Skin epidermis (tissue), 12 donors: ENCODE results near the gene PTPRN2.
"Not testable (repeated sequence)": the region's sequence is repeated elsewhere in the genome, so short reads cannot be mapped to it uniquely, and the experiment has no call there.

ENCODE experiments used
- H3K27ac ChIP-seq, 21 experiments: fragments of 200-600 bp; sonication (generic) in 11 of 21; one replicate each; pipeline ENCODE4 v1.5.0; 2020; ENCODE audit warnings: mild to moderate bottlenecking in 3 of 21, inconsistent platforms in 2 of 21, moderate library complexity in 2 of 21
- H3K4me3 ChIP-seq, 7 experiments: fragments of 200-600 bp; sonication (generic) in 2 of 7; one replicate each; pipeline ENCODE4 v1.5.0; 2020; ENCODE audit warnings: inconsistent platforms in 2 of 7, mild to moderate bottlenecking in 2 of 7, moderate library complexity in 1 of 7

PTPRN2 gene

DNA sequence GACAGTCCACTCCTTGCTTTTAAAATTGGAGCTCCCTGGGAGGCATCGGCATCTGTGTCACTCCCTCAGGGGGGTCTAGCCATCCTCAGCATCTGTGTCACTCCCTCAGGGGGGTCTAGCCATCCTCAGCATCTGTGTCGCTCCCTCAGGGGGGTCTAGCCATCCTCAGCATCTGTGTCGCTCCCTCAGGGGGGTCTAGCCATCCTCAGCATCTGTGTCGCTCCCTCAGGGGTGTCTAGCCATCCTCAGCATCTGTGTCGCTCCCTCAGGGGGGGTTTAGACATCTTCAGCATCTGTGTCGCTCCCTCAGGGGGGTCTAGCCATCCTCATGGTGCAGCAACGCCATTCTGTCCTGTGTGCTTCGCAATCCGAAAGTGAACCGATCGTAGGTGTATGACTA is 651.9 kb downstream of the PTPRN2 start:
- H3K4me3 ChIP-seq, result not testable (repeated sequence)

GRCh38 chr7:157933219-157934155 is 654.1 kb downstream of the PTPRN2 start:
- H3K27ac ChIP-seq, H3K4me3 ChIP-seq: not testable (repeated sequence)

More for the DNA sequence above, 651.9 kb downstream of the PTPRN2 start:
- not testable (repeated sequence) for H3K27ac ChIP-seq

GRCh38 chr7:157932498-157933218 is 655.0 kb downstream of the PTPRN2 start:
- H3K27ac ChIP-seq, result no peak overlapping the region

DNA sequence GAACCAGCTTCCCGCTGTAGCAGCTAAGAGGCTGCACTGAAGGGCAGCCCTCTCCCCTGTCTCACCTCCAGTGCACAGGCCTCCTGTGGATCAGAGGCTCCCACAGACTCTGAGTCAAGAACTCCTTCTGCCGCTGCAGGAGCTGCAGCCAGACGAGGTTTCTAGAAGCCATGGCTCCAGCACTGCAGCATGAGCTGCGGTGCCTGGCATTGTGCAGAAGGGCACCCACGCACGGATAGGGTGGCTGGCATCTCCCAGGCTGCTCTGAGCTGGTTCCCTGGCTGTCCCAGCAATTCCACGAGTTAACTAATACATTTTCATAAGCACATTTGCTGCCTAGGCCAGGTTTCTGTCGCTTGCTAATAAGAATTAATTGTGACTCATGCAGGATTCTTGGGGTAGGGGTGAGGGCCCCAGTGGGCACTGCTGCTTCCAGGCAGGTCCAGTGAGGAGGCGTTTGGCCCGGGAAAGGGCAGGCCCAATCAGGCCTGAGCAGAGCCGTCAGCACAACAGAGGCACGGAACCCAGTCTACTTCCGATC is 656.6 kb downstream of the PTPRN2 start:
- Histone ChIP-seq H3K4me3 (no peak overlapping the region), H3K27ac (no peak overlapping the region)

More at GRCh38 chr7:157932498-157933218, 655.0 kb downstream of the PTPRN2 start:
- H3K4me3 ChIP-seq, result no peak overlapping the region

GRCh38 chr7:157930441-157930840 is 657.2 kb downstream of the PTPRN2 start:
- H3K4me3 ChIP-seq, result no peak overlapping the region
- no peak overlapping the region for H3K27ac ChIP-seq

GRCh38 chr7:157929671-157930070 is 658.0 kb downstream of the PTPRN2 start:
- Histone ChIP-seq H3K4me3 (no peak overlapping the region), H3K27ac (no peak overlapping the region)

DNA sequence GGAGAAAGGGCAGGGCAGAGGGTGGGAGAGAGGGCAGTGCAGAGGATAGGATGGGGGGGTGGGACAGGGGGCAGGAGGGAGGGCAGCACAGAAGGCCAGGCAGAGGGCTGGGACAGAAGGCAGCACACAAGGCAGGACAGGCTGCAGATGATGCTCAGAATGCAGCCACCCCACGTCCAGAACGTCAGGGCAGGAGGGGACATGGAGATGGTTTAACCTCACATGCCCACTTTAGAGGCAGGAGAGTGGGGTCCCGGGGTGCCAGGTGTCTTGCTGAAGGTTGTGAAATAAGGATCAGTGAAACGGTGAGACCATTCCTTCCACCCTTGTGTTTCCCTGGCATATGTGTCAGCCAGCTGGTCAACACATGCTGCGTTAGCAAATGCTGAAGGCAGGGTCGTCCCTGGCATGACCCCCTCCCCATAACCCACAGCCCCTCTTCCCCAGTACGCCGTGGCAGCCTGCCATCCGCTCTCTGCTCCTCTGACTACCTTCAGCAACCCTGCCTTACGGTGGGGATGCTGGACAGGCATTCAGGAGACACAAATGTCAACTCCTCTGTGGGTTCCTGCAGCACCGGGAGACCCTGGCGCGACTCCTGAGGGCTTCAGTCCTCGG is 658.7 kb downstream of the PTPRN2 start:
- H3K27ac ChIP-seq, result no peak overlapping the region
- no peak overlapping the region for H3K4me3 ChIP-seq

DNA sequence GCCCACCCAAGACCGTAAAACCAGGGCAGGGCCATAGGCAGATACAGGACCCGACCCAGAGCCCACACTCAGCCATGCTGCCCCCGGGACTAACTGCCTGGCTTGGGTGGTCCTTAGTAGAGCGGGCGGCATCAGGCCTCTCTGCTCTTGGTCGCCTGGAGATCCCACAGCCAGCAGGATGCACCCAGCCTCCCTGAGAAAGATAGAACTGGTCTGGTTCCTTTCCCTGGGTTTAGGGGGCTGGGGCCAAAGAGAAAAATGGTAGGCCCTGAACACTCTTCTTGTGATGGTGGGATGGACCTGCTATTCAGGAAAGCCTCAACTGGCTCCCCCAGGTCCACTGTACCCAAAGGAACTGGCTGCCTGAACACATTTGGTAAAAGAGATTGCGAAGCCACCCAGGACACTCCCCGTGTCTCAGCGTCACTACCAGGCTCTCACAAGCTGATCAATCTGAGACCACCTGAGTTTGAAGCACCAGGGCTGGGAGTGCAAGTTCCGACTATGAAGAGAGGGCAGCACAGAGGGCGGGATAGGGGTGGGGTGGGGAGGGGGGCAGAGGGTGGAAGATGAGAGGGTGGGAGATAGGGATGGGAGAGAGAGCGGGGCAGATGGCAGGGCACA is 659.3 kb downstream of the PTPRN2 start:
- Histone ChIP-seq H3K4me3 (no peak overlapping the region), H3K27ac (no peak overlapping the region)

- Histone ChIP-seq H3K4me3 (no peak overlapping the region), H3K27ac (no peak overlapping the region)
These were observed 660.2 kb downstream of the PTPRN2 start for GRCh38 chr7:157927313-157927925.

DNA sequence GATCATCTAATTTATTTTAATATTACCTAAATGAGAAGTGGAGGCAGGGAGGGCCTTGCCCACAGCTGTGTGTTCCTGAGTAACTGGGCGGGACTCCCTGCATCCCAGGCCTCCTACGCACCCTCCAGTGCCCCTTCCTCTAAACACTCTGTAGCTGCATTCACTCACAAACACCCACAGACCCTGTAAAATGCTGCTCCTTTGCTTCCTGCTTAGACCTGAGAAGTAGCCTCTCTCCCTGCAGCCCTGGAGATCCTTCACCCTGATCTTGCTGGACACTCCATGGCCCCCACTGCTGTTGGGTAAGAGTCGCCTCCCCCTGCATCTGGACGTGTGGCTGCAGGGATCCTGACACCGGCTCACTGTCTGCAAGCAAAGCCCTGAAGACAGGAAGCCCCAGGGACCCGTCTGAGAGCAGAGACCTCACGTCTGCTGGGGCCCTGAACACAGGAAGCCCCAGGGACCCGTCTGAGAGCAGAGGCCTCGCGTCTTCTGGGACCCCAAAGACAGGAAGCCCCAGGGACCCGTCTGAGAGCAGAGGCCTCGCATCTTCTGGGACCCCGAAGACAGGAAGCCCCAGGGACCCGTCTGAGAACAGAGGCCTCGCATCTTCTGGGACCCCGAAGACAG is 661.0 kb downstream of the PTPRN2 start:
- H3K4me3 ChIP-seq, result no peak overlapping the region
- no peak overlapping the region for H3K27ac ChIP-seq

DNA sequence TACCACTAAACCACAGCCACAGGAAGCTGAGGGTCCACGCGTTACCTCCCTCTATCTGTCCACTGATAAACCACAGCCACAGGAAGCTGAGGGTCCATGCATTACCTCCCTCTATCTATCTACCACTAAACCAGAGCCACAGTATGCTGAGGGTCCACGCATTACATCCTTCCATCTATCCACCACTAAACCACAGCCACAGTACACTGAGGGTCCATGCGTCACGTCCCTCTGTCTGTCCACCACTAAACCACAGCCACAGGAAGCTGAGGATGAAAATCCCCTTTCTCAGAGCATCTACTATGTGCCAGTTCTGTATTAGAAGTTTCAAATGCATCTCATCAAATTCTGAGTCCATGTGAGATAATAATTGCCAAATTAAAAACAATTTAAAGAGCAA is 661.5 kb downstream of the PTPRN2 start:
- Histone ChIP-seq H3K27ac (no peak overlapping the region), H3K4me3 (no peak overlapping the region)

GRCh38 chr7:157925383-157925875 is 662.2 kb downstream of the PTPRN2 start:
- no peak overlapping the region for H3K4me3 ChIP-seq

DNA sequence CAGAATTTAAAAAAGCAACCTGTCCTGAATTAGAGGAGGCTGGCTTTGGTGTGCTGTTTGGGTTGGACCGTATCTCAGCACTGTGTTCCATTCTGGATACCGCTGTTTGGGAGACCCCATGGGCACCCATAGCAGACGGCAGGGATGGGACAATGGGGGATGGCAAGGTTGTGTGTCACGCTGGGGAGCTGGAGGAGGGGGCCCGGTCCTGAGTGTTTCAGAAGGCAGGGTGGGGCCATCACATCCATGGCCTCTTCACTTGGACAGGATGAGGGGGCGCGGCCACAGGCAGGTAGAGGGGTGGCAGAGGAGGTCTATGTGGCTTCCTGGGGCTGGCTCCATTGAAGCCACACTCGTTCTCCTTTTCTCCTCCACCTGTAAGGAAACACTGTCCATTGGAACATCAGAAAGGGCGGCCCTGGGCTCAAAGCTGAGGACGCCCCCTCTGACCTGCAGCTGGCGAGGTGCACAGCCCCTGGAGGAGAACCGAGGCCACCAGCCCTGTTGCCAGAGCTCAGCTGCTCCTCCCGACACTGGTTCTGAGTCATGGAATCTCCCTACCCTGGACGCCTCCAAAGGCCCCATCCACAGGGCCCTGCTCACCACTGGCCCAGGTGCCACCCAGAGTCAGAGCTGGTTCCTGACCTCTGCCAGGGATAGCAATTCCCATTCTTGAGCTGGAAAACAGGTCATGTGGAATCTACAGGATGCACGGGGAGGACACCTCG is 663.6 kb downstream of the PTPRN2 start:
- Histone ChIP-seq H3K4me3 (no peak overlapping the region), H3K27ac (no peak overlapping the region)

More at GRCh38 chr7:157925383-157925875, 662.2 kb downstream of the PTPRN2 start:
- no peak overlapping the region for H3K27ac ChIP-seq

DNA sequence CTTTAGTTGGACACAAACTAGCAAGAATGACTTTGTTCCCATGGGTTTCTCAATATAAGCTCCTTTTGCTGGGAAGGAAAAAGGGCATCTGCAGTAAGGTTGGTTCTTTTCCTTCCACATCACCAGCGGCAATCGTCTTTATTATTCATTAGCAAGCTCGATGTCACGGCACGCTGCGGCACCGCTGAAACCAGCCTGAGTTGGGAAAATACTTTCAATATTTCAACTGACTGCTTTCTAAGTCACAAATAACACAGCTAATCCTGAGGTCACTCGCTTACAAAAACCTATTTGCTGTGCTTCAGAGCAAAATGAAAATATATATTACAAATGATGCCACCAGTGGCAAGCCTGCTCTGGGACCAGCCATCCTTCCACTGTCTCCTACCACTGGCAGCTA is 665.0 kb downstream of the PTPRN2 start:
- no peak overlapping the region for H3K27ac ChIP-seq
- H3K4me3 ChIP-seq, result no peak overlapping the region

DNA sequence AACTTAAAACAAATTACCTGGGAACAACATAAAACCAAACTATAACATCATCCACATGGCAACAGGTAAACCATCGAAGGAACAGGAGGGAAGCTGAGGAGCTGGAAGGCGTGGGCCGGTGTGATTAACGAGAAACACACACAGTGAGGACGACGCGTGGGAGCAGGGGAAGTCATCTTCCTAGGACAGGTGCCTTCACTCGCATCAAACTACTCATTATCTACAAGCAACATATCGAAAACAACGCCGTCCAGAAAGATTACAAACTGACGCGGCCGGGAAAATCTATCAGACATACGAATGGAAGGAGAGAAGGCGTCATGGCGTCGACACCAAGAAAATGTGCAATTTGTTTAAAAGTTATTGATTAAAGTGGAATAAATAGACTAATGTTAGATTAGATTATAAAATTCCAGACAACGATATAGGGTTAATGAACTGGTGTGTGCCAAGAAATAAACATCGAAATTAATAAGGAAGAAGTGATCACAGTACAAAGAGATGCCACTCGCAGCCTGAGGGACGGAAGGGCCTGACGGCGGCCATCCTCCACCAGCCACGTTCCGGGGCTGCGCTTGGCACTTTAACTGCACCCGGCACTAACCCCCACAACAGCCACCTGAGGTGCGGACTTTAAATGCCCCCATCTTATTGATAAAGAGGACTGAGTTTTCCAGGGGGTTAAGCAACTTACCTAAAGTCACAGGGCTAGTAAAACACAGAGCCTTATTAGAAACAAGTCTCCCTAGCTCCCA is 669.1 kb downstream of the PTPRN2 start:
- no peak overlapping the region for H3K27ac ChIP-seq
- H3K4me3 ChIP-seq, result no peak overlapping the region

GRCh38 chr7:157916946-157917640 is 670.5 kb downstream of the PTPRN2 start:
- Histone ChIP-seq H3K4me3 (no peak overlapping the region), H3K27ac (no peak overlapping the region)

GRCh38 chr7:157910446-157910845 is 677.2 kb downstream of the PTPRN2 start:
- Histone ChIP-seq H3K27ac (no peak overlapping the region), H3K4me3 (no peak overlapping the region)
